Gastroesophageal sphincter (tissue), 4 donors: ENCODE measurements around the gene ATP6V1D. TPM values are rescaled to one million over a fixed set of nuclear protein-coding genes. Genes with fewer than 3 reads are reported as not detected.

ENCODE experiments used
- ATAC-seq: fragments of 150-250 bp; one replicate; pipeline ENCODE4 v1.9.1; 2016; ENCODE audit warnings: mild to moderate bottlenecking, moderate library complexity
- H3K27ac ChIP-seq, 4 donors: fragments of 200-600 bp; sonication (generic) in 3 of 4; 1 replicate in 3 of 4; 2 replicates in 1 of 4; pipeline ENCODE4 v1.5.1; 2016 to 2019
- H3K27me3 ChIP-seq: fragments of 200-600 bp; sonication (generic); one replicate; pipeline ENCODE4 v1.5.1; 2019
- H3K36me3 ChIP-seq, 2 donors: fragments of 200-600 bp; sonication (generic); one replicate each; pipeline ENCODE4 v1.5.1; 2019; ENCODE audit warnings: control low read depth in 1 of 2
- H3K4me1 ChIP-seq, 3 donors: fragments of 200-600 bp; sonication (generic); 1 replicate in 2 of 3; 2 replicates in 1 of 3; pipeline ENCODE4 v1.5.1; 2016 to 2019; ENCODE audit warnings: control low read depth in 2 of 3
- H3K4me3 ChIP-seq, 2 donors: fragments of 200-600 bp; sonication (generic); one replicate each; pipeline ENCODE4 v1.5.1; 2019; ENCODE audit warnings: mild to moderate bottlenecking in 1 of 2, moderate library complexity in 1 of 2
- H3K9me3 ChIP-seq, 3 donors: fragments of 200-600 bp; sonication (generic); one replicate each; pipeline ENCODE4 v1.5.1; 2017 to 2019; ENCODE audit warnings: control low read depth in 2 of 3
- EP300 ChIP-seq: sonication (generic); formaldehyde crosslinking; IDR thresholded peaks from one replicate; pipeline ENCODE4 v1.6.1; 2017; ENCODE audit warnings: antibody characterized with exemption, mild to moderate bottlenecking
- POLR2A ChIP-seq, 2 donors: fragments of 450-650 bp; IDR thresholded peaks; one replicate each; pipeline ENCODE4 v1.6.1; 2017; ENCODE audit warnings: antibody characterized with exemption in 2 of 2, mild to moderate bottlenecking in 2 of 2, moderate library complexity in 1 of 2
- POLR2AphosphoS5 ChIP-seq: sonication (generic); formaldehyde crosslinking; IDR thresholded peaks from one replicate; pipeline ENCODE4 v1.6.1; 2017; ENCODE audit warnings: antibody characterized with exemption
- WGBS, 2 donors: methylation state at CpG; one replicate each; pipeline ENCODE4 v1.1.5; 2018; ENCODE audit warnings: low coverage in 1 of 2; 5-methylcytosine and 5-hydroxymethylcytosine counted together
- total RNA-seq, 4 donors: library from RNA; depleted of rRNA; stranded (reverse); fragments of >200 nt; gene quantifications; one replicate each; pipeline ENCODE4 v1.1.0, GENCODE V29; 2016
- TF ChIP-seq, protein P1 (sequence below), 4 experiments: fragments of 200-600 bp in 2 of 4; fragments of 450-650 bp in 2 of 4; sonication (generic) in 1 of 4; IDR thresholded peaks; one replicate each; pipeline ENCODE4 v1.5.1; 2017 to 2019; ENCODE audit warnings: antibody characterized with exemption in 4 of 4, mild to moderate bottlenecking in 2 of 4, moderate library complexity in 2 of 4

The ATP6V1D gene
- total RNA-seq, 4 donors from 2014 or later: 71.1 to 142 (median 94.3) TPM

DNA sequence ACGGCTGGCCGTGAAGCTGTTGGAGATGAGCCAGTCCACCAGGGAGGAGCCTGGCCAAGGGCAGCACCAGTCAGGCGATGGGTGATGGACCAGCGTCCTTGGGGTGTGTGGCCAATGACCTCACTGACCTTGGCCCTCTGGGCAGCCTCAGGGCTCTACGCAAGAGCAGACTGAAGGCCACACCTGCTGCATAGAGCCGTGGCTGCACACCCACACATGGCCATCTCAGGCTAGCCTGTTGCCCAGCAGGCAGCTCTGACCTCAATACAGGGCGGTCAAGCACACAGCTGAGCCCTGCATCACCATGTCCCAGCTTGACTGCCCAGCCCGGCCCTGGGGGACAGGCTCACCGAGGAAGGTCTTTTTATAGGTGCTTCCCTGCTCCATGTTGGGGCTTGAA, 33.2 kb upstream of the ATP6V1D start:
- TF ChIP-seq, protein P1, sequence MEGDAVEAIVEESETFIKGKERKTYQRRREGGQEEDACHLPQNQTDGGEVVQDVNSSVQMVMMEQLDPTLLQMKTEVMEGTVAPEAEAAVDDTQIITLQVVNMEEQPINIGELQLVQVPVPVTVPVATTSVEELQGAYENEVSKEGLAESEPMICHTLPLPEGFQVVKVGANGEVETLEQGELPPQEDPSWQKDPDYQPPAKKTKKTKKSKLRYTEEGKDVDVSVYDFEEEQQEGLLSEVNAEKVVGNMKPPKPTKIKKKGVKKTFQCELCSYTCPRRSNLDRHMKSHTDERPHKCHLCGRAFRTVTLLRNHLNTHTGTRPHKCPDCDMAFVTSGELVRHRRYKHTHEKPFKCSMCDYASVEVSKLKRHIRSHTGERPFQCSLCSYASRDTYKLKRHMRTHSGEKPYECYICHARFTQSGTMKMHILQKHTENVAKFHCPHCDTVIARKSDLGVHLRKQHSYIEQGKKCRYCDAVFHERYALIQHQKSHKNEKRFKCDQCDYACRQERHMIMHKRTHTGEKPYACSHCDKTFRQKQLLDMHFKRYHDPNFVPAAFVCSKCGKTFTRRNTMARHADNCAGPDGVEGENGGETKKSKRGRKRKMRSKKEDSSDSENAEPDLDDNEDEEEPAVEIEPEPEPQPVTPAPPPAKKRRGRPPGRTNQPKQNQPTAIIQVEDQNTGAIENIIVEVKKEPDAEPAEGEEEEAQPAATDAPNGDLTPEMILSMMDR (IDR thresholded peaks at IDR 0.05): no peak
- TF ChIP-seq POLR2AphosphoS5 (no peak), POLR2A (IDR thresholded peaks at IDR 0.05) (no peak), EP300 (no peak)
- no peaks in the 10 kb centered on the region for H3K9me3 ChIP-seq
- no peak overlapping the region for H3K27ac ChIP-seq
- no peak for ATAC-seq
- no peaks in the 10 kb centered on the region for H3K36me3 ChIP-seq
- no peak overlapping the region for H3K4me3 ChIP-seq
- H3K4me1 ChIP-seq: no peaks in the 10 kb centered on the region
- H3K27me3 ChIP-seq: peaks cover 3% of the 10 kb centered on the region
- no CpG with 5 or more reads among the region's 9 CpGs for WGBS, 2 donors

DNA sequence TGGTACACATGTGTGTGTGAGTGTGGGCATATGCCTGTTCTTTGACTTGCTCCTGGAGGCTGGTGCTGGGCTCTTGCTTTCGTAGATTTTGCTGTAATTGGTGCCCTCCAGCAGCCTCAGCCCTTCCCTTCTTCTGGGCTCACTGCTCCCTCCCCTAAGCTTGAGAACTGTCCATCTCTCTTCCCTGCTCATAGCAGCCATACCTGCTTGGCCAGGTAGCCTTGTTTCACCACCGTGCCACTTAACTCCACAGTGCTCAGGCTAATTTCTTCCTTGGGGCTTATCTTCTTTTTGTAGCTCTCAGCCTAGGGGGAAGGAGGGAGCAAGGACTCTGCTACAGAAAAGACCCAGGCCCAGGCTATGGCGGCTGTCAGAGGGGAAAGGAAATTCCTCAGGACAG, 32.5 kb upstream of the ATP6V1D start:
- H3K4me1 ChIP-seq: peaks cover 0 to 2% (median 0%) of the 10 kb centered on the region in 3 donors
- no peaks in the 10 kb centered on the region for H3K27me3 ChIP-seq
- no peak for TF ChIP-seq POLR2A (IDR thresholded peaks at IDR 0.05)
- TF ChIP-seq POLR2AphosphoS5: no peak
- TF ChIP-seq EP300: no peak
- TF ChIP-seq, protein P1 (IDR thresholded peaks at IDR 0.05): no peak
- 73 to 100% methylated on average over 1 to 2 of the region's 3 CpGs for WGBS, 2 donors
- no peaks in the 10 kb centered on the region for H3K36me3 ChIP-seq
- no peak for ATAC-seq
- no peak overlapping the region for H3K27ac ChIP-seq
- H3K4me3 ChIP-seq: no peak overlapping the region
- H3K9me3 ChIP-seq: no peaks in the 10 kb centered on the region

- TF ChIP-seq EP300 (no peak), POLR2A (IDR thresholded peaks at IDR 0.05) (no peak), POLR2AphosphoS5 (no peak)
- TF ChIP-seq, protein P1 (IDR thresholded peaks at IDR 0.05): no peak
- no peak for ATAC-seq
- Histone ChIP-seq H3K9me3 (no peaks in the 10 kb centered on the region), H3K27ac (no peak overlapping the region), H3K36me3 (no peaks in the 10 kb centered on the region), H3K4me1 (peaks cover 0 to 10% (median 4%) of the 10 kb centered on the region in 3 donors), H3K4me3 (no peak overlapping the region), H3K27me3 (no peaks in the 10 kb centered on the region)
- WGBS, 2 donors: 68 to 80% methylated on average over 5 of the region's 6 CpGs
Observed at GRCh38 chr14:67391268-67391667, 31.7 kb upstream of the ATP6V1D start.

DNA sequence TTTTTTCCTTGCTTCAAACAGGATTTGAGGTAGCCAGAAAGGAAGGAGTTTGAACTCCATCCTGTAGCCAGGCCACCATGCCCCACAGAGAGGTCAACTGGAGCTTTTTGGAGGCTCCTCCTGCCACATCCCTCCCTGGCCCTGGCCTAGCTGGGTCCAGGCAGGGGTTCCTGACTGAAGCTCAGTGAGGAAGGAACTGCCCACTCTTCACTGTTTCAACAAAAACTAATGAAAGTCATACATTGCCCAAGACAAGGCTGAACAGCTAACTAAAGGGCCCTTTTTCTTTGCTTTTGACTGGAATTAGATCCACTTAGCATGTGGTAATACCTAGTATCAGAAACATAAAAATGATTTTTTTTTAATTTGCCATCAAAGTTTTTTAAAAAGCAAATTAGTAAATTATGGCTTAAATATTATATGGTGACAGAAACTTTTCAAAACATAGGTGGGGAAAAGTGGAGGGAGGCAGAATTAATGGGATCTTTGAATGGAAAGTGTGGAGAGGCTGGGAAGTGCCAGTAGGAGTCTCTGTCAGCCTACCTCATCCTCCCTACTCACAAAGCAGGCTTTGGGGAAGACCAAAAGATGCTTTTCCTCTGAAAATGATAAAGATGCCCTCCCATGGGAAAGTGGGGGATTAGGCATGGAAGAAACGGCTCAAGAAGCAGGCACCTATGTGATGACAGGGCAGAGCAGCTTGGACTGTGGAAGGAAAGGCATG, 30.4 kb upstream of the ATP6V1D start:
- no peak overlapping the region for H3K4me3 ChIP-seq
- 60 to 67% methylated on average over 1 of the region's 1 CpG for WGBS, 2 donors
- peaks cover 0 to 18% (median 7%) of the 10 kb centered on the region in 3 donors for H3K4me1 ChIP-seq
- peaks cover 0 to 3% of the 10 kb centered on the region in 2 donors for H3K36me3 ChIP-seq
- ATAC-seq: no peak
- H3K9me3 ChIP-seq: no peaks in the 10 kb centered on the region
- no peak overlapping the region for H3K27ac ChIP-seq
- TF ChIP-seq POLR2AphosphoS5 (no peak), POLR2A (IDR thresholded peaks at IDR 0.05) (no peak), EP300 (no peak)
- TF ChIP-seq, protein P1 (IDR thresholded peaks at IDR 0.05): no peak
- no peaks in the 10 kb centered on the region for H3K27me3 ChIP-seq

GRCh38 chr14:67389275-67389674, 29.7 kb upstream of the ATP6V1D start:
- no peaks in the 10 kb centered on the region for H3K9me3 ChIP-seq
- TF ChIP-seq POLR2AphosphoS5: no peak
- TF ChIP-seq, protein P1 (IDR thresholded peaks at IDR 0.05): no peak
- no peak for TF ChIP-seq EP300
- TF ChIP-seq POLR2A (IDR thresholded peaks at IDR 0.05): no peak
- no peaks in the 10 kb centered on the region for H3K27me3 ChIP-seq
- H3K27ac ChIP-seq: no peak overlapping the region
- 89 to 95% methylated on average over 2 to 3 of the region's 3 CpGs for WGBS, 2 donors
- H3K4me3 ChIP-seq: no peak overlapping the region
- peaks cover 0 to 18% (median 7%) of the 10 kb centered on the region in 3 donors for H3K4me1 ChIP-seq
- H3K36me3 ChIP-seq: peaks cover 2 to 10% of the 10 kb centered on the region in 2 donors
- no peak for ATAC-seq
